Activated CD4-positive, alpha-beta T cell treated with anti-CD3 and anti-CD28 coated beads, Interleukin-2, amount 50 U/mL, for 16 hours (primary cell): ENCODE measurements around the gene PSMA3.

Experiments used
- DNase-seq: peaks from one replicate; pipeline ENCODE4 v3.0.0-alpha.2; 2020

Gene PSMA3

DNA sequence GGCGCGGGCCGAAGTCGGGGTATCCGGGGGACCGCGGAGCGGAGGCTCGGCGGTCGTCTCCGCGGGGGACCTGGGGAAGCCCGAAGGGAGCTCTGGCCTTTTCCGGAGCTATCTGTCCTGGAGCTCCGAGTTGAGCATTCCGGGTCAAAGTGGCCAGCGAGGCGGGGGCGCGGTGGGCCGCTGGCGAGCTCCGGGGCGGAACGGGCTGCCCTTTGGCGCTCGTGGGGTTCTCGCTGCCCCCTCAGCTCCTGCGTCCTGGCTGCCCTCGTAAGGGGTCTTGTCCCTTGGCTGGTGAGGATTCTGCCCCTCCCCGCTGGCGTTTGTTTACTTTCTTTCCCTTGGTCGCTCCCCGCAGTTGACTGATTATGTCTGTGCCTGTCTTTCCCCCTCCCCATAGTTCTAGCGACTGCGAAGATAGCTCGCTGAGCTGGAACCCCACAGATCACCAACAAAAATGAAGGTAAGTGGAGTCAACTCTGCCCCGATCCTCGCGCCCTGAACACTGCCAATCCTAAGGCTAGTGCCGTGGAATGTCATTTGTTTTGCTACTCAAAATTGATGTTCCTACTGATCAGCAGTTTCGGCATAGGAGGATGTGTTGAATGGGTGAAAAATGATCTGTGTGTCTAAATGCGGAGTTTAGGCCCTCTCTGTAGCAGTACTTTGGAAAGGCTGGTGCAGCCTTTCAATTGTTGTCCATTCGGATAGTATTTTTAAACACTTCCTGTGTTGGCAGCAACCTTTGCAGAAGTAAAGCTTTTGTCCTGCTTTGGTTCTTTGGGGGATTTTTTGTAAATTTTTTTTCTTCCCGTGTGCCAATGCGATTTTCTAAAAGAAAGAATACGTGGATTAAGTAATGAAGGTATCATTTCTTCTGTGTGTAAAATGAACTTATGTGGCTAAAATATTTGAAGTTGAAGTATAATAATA, 55.0 kb downstream of the PSMA3 start:
- no peak for DNase-seq

DNA sequence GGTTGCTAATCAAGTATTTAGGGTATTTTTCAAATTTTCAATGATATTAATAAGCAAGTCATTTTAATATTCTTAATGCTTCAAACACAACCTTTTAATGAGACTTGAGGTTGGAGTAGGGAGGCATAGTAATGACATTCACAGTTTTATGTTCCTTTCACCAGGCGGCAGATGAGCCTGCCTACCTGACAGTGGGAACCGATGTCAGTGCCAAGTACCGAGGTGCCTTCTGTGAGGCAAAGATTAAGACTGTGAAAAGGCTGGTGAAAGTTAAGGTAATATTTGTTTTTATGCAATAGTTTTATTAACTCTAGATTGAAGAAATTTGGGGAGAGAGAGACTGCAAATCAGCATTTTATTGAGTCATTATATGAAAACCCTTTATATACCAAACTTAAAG, 56.8 kb downstream of the PSMA3 start:
- DNase-seq, result no peak

DNA sequence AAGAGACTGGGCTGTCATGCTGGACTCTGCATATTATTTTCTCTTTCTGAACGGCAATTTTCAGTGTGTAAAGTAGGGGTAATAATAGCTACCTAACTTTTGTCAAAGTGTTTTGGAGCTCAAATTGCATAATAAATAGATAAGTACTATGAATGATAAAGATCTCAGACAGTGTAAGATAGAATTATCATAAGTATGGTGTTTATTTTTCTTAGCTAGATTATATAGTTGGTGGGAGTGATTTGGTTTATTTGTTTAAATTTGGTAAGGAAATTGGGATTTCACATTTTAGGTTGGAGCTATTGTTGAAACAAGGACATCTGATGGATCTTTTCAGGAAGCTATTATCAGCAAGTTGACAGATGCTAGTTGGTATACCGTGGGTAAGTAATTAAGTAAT, 61.1 kb downstream of the PSMA3 start:
- no peak for DNase-seq

DNA sequence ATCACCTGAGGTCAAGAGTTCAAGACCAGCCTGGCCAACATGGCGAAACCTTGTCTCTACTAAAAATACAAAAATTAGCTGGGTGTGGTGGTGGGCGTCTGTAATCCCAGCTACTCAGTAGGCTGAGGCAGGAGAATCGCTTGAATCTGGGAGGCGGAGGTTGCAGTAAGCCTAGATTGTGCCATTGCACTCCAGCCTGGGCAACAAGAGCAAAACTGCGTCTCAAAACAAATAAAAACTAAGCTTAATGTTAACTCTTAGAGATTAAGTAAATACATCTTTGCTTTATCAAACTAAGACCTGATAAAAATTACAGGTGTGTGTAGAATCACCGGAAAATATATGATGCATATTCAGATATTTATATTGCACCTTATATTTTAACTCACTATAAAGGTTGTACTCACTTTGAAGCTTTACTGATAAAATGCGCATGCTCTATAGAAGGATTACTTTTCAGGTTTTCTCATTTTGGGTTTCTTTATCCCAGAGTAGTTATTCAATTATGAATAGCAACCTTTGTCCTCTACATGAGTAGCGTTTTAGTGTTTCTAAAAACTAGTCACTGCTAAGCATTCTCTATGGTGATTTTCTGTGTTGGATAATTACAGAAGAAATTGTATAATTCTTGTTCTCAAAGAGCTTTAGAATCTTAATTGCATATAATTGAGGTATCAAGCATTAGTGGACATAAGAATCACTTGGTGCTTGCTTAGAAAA, 63.1 kb downstream of the PSMA3 start:
- DNase-seq, result no peak

DNA sequence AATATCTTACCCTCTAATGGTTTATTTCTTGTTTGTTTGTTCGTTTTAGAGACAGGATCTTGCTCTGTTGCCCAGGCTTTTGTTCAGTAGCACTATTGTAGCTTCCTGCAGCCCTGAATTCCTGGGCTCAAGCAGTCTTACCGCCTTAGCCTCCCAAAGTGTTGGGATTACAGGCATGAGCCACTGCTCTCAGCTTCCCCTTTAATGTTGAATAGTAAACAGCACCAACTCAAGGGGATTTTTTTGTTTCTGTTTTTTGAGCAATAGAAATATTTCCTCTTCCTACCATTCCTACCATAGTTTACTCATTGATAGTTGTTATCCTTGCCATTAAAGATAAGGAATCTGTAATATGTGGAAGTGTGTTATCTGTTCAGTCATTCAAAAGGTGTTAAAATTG, 64.4 kb downstream of the PSMA3 start:
- no peak for DNase-seq

DNA sequence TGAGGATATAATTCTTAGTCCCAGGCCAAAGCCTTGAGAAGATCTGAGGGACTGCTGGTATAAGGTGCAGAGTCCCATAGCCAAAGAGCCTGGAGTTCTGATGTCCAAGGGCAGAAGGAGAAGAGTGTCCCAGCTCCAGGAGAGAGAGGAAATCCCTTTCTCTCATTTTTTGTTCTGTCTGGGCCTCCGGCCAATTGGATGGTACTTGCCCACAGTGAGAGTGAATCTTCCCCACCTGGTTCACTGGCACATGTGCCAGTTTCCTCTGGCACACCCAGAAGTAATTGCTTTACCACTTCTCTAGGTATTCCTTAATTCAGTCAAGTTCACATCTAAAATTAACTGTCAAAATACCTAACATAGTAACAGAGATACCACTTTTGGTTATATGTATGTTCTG, 69.1 kb downstream of the PSMA3 start:
- no peak for DNase-seq

DNA sequence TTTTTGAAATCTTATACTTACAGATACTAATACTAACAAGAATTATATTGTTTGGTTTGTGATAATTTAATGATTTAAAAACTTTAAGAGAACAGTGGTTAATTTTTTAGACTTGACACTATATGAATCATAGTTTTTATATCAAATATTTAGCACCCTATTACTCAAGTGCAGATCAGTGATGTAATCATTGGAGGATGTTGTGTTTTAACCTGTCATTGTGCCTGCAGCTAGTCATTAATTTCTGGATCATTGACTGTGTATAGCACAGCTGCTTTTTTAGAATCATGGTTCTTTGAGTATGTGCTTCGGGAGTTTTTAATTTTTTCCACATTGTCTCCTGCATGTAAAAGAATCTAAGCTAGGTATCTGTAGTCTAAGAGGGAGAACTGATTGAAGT, 71.0 kb downstream of the PSMA3 start:
- no peak for DNase-seq
